HG03196 (cell line): ENCODE data around the gene MAOB.
"Not testable (repeated sequence)": the region's sequence is repeated elsewhere in the genome, so short reads cannot be mapped to it uniquely, and the experiment has no call there.

Experiments used
- ATAC-seq: cut with Tn5 transposase; IDR thresholded peaks from one replicate; pipeline ENCODE4 v1.9.1; 2021; ENCODE audit not compliant: unreplicated experiment

The MAOB gene

DNA sequence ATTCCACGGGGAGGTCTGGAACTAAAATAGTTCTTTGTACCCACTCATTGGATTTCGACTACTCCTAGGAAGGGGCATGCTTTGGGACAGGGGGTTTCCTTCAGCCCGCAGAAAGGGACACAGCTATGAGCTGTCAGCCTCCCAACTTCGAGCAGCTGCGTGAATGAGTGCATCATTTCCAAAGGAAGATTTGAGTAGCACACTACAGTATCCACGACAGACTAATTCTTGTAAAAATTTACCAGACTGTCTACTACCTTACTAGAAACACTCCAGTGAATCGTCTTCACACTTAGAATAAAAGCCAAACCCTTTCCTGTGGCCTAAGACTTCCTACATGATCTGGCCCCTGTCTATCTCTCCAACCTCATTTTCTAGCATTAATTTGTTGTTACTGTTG lies 124.2 kb downstream of the MAOB start:
- no peak for ATAC-seq

DNA sequence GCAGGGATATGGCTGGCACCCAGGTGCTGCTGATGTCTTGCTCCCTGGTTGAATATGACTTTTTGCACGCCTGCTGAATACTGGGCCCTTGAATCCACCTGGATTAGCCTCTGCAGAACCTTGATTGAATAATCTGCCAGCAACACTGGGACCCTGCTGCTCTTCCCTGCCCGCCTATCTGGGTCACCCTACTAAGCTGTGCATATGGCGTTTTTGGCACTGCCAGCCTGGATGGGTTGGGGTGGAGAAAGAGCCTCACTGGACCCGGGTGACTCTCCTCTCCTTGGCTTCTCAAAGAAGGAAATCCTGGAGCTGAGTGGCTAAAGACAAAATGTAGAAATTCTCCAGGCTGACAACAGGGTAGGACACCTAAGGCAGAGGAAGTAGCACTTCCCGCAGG lies 126.2 kb downstream of the MAOB start:
- no peak for ATAC-seq

DNA sequence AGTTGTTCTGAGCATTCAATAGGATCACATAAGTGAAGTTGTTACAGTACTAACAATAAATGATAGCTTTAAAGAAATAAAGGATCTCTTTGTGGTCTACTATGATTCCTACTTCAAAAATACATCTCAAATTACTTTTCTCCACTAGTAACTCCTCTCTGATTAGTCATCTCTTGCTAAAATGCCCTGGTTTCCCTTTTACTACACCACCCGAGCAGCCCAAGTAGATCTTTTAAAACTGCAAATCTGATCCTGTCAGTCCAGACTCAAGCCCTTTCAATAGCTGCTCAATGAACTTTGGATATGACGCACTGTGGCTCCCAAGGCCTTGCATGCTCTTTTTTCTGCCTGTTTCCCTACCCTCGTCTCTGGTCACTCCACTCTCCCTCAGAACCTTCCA lies 128.6 kb downstream of the MAOB start:
- ATAC-seq, result no peak

DNA sequence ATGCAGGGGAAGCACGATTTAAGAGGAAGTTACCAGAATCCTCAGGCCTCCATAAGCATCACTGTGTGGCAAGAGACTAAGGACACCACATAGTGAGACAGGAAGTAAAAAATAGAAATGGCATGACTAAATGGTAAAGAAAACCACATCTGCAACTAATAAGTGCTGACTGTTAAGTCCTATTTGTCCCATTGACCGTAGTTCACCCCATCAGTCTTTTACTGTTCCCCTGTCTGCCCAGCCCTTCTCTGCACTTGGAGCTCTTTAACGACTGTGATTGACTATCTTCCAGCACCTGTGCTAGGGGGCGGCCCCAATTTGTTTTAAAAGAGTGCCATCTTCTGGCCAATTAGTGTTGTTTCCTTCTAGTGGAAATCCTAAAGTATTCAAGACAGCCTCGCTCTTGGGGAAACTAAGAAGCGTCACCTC lies 132.0 kb downstream of the MAOB start:
- ATAC-seq, result peak; percentile 55

DNA sequence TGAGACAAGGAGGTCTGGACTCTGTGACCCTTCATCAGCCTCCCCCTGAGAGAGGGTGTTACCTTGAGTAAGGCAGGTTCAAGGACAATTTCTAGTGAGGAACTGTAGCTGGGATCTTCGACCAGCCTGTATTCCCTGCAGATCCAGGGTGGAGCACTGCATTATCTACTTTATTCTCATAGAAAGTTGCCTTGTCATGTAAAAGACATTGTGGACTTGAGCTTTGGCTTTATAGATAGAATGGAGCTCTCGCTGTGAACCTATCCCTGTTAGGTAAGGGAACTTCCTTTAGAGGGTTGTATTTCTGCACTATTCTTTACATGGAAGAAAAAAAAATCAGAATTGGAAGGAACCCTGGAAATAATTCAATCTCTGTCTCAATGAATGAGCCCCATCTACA lies 134.8 kb downstream of the MAOB start:
- ATAC-seq, result no peak

DNA sequence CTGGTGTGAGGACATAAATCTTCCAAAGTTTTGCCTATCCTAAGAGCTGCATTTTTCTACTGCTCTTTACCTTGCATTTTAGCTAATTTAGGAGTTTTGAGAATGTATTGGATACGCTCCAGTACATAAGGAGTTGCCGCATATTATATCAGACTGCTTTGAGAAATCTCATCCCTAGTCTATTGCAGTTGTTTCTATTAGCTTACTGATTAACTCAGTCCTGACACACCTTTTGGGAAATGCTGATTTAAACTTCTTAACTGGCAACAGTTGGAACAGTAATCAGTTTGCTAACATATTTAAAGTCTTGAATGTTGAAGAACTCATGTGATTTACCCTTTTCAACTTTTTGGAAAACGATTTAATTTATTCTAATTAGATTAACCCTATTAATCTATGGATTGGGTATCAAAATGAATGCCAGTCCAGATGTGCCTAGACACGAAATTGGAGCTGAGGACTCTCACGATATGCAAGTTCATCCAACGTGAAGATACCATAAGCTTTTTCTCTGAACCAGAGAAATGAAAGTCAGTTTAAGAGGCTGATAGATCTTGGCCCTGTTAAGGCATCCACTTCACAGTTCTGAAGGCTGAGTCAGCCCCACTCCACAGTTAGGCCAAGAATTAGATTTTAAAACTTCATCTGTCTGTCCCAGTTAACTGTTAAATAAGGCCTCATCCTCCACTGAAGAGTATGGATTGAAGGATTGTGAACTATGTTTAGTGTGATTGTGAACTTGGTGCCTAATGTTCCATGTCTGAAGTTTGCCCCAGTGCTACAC lies 136.1 kb downstream of the MAOB start:
- ATAC-seq, result no peak

DNA sequence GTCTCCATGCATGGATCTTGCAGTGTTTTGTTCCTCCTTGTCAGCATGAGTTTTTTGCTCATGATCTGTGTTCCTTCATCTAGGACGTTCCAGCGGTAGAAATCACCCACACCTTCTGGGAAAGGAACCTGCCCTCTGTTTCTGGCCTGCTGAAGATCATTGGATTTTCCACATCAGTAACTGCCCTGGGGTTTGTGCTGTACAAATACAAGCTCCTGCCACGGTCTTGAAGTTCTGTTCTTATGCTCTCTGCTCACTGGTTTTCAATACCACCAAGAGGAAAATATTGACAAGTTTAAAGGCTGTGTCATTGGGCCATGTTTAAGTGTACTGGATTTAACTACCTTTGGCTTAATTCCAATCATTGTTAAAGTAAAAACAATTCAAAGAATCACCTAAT lies 138.0 kb downstream of the MAOB start:
- ATAC-seq, result no peak

DNA sequence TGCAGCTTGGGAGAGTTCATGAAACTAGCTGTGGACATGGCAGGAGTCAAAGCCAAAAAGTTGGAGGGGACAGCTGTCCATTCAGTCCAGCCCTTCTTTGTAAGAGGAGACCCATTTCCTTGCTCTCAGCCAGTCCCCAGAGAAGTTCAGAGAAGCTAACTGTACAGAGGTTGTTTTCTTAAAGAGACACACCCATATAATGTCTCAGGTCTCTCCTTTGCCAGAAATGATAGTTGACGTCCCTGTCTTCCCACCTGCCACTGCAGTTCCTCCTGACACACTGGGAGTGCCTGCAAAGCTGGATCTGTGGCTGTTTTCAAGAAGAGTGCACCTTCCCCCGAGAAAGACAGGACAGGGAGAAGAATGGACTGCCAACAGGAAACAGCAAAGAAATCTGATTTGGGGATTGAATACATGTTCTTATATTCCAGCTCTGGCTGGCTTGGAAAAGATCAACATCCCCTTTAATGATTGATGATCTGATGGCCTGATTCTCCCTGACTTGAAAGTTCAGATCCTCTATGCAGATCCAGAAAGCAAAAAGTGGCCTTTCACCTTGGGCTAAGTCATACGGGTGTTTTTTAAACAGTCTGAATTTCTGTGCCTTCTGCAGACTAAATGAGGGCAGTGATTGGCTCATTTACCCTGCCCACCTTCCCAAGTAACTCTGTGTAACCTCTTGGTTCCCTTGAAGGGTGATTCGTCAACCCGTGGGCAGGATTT lies 139.0 kb downstream of the MAOB start:
- ATAC-seq, result no peak

DNA sequence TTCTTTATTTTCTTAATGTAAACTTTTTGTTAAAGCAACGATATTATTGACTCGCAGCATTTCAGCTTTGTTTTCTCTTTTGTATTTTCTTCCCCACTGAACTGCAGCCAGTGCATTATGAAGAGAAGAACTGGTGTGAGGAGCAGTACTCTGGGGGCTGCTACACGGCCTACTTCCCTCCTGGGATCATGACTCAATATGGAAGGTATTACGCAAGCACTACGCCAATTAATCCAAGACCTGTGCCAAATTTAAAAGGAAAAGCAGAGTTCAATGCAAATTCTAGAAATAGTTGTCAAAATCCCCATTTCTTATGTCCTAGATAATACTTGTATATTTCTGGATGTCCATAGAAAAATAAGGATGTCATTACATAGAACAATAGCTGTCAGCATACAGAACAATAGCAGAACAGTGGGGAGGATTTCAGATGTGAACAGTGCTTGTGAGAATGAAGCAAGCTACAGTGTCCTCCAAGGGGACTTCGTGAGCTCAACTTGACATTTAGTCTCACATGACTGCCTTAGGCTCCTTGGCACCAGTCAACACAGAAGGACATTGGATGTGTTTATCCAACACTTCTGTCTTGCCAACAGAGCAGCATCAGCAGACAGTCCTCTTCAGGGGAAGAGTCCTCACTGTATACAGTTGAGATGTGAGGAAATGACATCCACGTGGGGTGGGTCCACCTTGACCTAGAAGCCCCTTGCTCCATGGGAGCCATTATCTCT lies 140.2 kb downstream of the MAOB start:
- no peak for ATAC-seq

DNA sequence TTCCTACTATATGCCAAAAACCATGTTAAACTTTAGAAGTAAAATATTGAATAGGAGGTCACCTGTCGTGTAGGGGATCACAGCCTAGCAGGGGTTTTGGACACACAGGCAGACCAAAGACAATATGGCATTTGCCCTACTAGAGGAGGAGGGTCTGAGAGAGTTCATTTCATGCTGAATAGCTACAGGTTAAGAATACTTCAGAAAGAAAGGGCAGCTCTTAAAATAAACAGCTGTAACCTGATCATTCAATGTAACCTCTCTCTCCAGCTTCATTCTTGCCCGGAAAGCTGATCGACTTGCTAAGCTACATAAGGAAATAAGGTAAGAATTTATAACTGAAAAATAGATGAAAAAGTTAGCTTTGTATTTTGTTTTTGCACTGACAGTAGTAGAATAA lies 146.3 kb downstream of the MAOB start:
- no peak for ATAC-seq

DNA sequence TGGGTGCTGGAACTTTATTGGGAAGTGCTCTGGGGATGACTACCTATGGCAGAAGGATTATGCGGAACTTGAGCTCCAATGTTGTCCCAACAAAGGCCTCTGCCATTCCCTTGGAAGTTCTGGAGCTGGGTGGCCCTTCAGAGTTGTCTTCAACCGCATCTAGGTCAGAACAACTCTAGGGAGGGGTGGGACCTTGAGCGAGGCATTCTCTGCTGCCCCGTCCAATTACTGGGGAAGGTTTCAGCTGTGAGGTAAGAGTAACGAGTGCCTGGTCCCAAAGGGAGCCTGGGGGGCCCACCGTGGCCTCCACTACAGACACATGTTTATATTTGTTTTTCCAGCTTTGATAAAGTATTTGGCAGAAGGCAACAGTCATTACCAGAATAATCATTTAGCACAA lies 146.7 kb downstream of the MAOB start:
- no peak for ATAC-seq

DNA sequence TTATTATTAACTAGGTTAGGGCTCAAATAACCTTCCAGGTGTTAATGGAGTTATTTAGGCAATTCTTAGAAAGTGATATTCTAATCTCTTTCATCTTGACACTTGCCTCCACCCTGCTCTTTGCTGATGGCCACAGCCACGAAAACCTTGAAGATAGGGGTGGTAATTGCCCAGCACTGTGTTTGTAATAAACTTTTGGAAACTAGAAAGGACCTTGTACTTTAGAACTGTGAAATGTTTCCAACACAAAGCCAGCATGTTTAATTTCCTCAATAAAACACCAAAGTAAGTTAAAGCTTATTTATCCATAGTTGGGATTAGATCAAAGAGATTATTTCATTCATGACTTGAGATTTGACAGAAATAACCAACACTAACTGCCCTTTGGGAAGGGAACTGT lies 147.8 kb downstream of the MAOB start:
- ATAC-seq, result no peak

DNA sequence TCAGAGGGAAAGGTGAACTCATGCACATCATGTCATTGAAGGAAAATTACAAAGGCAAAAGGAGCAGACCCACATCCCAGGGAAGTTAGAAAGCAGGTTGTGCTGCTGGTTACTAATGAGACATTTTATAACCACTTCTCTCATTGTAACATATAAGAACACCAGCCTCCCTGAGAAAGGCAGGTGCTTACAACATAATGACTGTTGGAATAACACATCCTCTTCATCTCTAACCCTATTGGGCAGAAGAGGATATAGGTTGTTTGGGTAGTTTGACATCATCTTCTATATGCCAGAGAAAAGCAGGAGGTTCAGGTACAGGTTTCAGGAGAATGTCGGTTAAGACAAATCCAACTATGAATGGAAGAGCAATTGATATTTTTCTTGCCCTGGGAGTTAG lies 148.6 kb downstream of the MAOB start:
- no peak for ATAC-seq

DNA sequence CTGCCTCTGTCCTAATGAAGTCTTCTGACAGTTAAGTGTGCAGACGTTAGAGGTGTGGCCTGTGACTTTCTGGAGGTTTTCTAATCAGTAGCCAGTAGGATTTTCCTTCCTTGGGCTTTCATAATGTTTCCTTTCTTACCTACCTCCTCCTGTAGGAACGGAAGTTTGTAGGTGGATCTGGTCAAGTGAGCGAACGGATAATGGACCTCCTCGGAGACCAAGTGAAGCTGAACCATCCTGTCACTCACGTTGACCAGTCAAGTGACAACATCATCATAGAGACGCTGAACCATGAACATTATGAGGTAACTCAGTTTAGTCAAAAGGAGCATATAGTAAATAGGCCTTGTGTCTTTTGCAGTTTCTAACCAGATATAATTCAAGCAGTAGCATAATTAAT lies 151.2 kb downstream of the MAOB start:
- no peak for ATAC-seq

DNA sequence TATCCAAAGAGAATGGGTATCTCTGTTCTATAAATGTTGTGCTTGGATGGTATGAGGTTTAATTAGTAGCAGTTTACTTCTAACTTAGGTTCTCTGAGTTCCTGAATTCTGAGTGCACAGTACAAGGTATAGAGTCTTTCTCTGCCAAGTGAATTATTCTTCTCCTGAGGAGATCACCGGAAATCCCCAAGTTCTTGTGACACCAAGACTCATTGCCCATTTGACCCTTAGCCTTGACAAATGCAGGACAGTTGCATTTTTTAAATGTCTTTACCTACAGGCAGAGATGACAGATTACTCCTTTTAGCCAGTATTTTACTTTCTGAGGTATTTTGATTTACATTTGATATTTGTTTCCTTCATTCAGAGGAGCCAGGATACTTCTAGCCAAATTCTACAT lies 153.3 kb downstream of the MAOB start:
- no peak for ATAC-seq

DNA sequence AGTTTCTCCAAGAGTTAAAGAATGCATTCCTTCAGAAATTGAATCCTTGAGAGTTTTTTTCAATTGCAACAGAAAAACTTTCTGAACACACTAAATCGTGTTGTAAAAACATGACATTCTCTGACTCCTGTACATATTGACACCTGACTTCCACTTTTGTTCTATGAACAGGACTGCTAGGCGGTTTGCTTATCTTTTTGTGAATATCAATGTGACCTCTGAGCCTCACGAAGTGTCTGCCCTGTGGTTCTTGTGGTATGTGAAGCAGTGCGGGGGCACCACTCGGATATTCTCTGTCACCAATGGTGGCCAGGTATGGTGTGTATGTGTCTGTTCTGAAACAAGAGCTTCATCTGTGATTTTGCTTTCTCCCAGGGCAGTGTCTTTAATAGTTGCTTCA lies 154.2 kb downstream of the MAOB start:
- ATAC-seq, result no peak

DNA sequence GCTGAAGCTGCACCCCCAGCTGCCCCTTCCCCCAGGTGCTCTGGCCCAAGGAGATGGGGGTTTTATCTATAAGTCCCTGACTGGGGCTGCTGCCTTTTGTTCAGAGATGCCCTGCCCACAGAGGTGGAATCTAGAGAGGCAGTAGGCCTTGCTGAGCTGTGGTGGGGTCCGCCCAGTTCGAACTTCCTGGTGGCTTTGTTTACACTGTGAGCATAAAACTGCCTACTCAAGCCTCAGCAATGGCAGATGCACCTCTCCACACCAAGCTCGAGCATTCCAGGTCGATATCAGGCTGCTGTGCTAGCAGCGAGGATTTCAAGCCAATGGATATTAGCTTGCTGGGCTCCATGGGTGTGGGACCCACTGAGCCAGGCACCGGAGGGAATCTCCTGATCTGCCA lies 155.0 kb downstream of the MAOB start:
- not testable (repeated sequence) for ATAC-seq

DNA sequence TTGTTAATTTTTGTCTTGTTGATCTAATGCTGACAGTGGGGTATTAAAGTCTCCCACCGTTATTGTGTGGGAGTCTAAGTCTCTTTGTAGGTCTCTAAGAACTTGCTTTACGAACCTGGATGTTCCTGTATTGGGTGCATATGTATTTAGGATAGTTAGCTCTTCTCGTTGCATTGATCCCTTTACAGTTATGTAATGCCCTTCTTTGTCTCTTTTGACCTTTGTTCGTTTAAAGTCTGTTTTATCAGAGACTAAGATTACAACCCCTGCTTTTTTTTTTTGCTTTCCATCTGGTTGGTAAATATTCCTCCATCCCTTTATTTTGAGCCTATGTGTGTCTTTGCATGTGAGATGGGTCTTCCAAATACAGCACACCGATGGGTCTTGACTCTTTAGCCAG lies 157.0 kb downstream of the MAOB start:
- ATAC-seq, result not testable (repeated sequence)

DNA sequence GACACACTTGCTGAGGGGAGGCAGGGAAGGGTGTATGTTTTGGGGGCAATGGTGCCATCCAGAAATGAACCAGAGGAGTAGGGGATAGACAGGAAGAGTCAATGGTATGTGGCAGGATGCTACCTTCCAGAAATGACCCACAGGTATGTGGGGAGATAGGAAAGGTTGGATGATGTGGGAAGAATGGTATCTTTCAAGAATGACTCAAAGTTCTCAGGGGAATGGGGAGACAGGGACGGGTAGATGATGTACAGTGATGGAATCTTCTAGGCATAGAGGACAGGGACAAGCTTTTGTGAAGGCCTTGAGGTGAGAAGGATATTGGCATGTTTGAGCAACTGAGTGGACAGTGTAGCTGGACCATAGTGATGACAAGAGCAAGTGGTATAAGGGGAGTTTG lies 161.3 kb downstream of the MAOB start:
- no peak for ATAC-seq

DNA sequence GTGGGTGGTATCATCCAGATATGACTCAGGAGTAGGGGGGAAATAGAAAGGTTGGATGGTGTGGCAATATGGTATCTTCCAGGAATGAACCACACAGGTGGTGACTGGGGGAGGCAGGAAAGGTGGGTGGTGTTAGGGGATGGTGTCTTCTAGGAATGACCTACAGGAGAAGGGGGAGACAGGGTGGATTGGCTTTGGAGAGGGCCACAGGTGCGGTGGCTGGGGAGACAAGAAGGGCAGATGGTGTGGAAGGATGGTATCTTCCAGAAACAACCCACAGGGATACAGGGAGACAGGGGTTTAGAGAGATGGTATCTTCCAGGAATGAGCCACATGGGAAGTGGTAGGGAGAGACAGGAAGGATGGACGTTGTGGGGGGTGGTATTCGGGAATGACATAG lies 162.2 kb downstream of the MAOB start:
- ATAC-seq, result no peak

DNA sequence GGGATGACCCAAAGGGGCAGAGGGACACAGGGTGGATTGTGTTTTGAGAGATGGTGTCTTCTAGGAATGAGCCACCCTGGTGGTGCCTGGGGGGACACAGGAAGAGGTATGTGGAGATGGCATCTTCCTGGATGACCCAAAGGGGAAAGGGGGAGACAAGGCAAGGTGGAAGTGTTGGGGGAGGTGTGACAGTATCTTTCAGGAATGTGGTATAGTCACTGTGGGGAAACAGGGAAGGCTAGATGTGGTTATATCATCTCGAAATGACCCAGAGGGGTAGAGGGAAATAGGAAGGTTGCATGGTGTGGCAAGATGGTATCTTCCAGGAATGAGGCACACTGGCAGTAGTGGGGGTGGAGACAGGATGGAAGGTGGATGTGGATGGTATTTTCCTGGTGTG lies 163.3 kb downstream of the MAOB start:
- ATAC-seq, result no peak

DNA sequence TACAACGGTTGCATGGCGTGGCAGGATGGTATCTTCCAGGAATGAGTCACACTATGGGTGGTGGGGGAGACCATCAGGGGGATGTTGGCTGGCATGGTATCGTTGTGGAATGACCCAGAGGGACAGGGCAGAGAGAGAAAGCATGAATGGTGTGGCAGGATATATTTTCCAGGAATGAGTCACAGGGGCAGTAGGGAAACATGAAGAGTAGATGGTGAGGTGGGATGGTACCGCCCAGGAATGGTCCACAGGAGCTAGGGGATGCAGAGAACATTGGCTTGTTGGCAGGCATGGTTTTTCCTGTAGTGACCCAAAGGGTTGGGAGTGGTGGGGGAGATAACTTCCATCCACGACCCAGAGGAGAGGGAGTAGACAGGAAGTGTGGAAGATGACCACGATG lies 163.7 kb downstream of the MAOB start:
- no peak for ATAC-seq
